Breast epithelium (tissue), 4 donors: ENCODE results near the gene ERCC6. TPM values are rescaled to one million over a fixed set of nuclear protein-coding genes. Genes with fewer than 3 reads are reported as not detected.
A peak's percentile ranks its signal among the peaks of the same experiment; 100 is the strongest.

Source experiments
- DNase-seq, 2 donors: peaks; one replicate each; pipeline ENCODE4 v3.0.0-alpha.2; 2019; ENCODE audit warnings: low spot score in 2 of 2
- H3K27ac ChIP-seq, 2 donors: fragments of 200-600 bp; sonication (generic) in 1 of 2; one replicate each; pipeline ENCODE4 v1.5.1; 2016 to 2019; ENCODE audit warnings: mild to moderate bottlenecking in 1 of 2
- H3K27me3 ChIP-seq, 2 donors: fragments of 200-600 bp; sonication (generic) in 1 of 2; one replicate each; pipeline versions ENCODE4 v1.5.1 to v1.6.0; 2017 to 2019; ENCODE audit warnings: control low read depth in 1 of 2, mild to moderate bottlenecking in 1 of 2
- H3K36me3 ChIP-seq: fragments of 200-600 bp; one replicate; pipeline ENCODE4 v1.5.1; 2019
- H3K4me1 ChIP-seq, 2 donors: fragments of 200-600 bp; sonication (generic); one replicate each; pipeline ENCODE4 v1.5.1; 2016 to 2019; ENCODE audit warnings: control low read depth in 1 of 2
- H3K4me3 ChIP-seq, 3 donors: fragments of 200-600 bp; sonication (generic); 1 replicate in 2 of 3; 2 replicates in 1 of 3; pipeline ENCODE4 v1.5.1; 2016 to 2019; ENCODE audit warnings: mild to moderate bottlenecking in 3 of 3, moderate library complexity in 2 of 3
- H3K9me3 ChIP-seq, 2 donors: fragments of 200-600 bp; sonication (generic) in 1 of 2; one replicate each; pipeline ENCODE4 v1.5.1; 2016 to 2019; ENCODE audit warnings: control low read depth in 1 of 2
- POLR2A ChIP-seq: fragments of 450-650 bp; IDR thresholded peaks from one replicate; pipeline ENCODE4 v1.6.1; 2016; ENCODE audit warnings: antibody characterized with exemption, mild to moderate bottlenecking, moderate library complexity
- POLR2AphosphoS5 ChIP-seq, 3 donors: sonication (generic); formaldehyde crosslinking; IDR thresholded peaks; one replicate each; pipeline ENCODE4 v1.6.1; 2017; ENCODE audit warnings: antibody characterized with exemption in 3 of 3
- intact Hi-C: fragments of 100-400 bp; cut with DNase I; formaldehyde crosslinking; loops from one replicate; pipeline ENCODE4 v1.15.1; 2023; ENCODE audit warnings: low total_unique reads
- total RNA-seq, 3 donors: library from RNA; depleted of rRNA; stranded (reverse); fragments of >200 nt; gene quantifications; one replicate each; pipeline ENCODE4 v1.1.0, GENCODE V29; 2016
- TF ChIP-seq, protein P1 (sequence below), 3 donors: fragments of 450-650 bp; IDR thresholded peaks; one replicate each; pipeline ENCODE4 v1.5.1; 2016 to 2017; ENCODE audit warnings: antibody characterized with exemption in 3 of 3, mild to moderate bottlenecking in 3 of 3, moderate library complexity in 3 of 3

Gene ERCC6
- total RNA-seq, 3 donors from 2014 or later: 19.5 to 27.8 (median 21.6) TPM

DNA sequence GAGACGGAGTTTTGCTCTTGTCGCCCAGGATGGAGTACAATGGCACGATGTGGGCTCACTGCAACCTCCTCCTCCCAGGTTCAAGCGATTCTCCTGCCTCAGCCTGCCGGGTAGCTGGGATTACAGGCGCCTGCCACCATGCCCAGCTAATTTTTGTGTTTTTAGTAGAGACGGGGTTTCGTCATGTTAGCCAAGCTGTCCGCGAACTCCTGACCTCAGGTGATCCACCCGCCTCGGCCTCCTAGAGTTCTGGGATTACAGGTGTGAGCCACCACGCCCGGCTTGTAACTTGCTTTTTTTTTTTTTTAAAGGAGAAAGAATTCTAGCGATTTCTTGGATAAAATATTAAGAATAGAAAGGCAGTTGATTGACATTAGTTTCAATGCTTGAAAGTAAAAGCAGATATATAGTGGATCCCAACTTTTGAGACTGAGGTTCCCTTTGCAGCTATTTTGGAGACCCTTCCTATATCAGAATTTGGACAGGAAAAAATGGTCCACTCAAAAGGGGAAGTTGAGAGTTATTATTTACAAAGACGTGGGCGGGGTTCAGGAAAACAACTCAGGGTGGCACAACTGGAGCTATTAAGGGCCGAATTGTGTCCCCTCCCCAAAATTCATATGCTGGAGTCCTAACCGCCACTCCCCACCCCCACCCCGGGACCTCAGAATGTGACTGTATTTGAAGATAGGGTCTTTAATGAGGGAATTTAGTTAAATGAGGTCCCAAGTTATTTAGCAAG is 1.3 kb upstream of the ERCC6 start:
- H3K4me1 ChIP-seq: no peaks in the 10 kb centered on the region
- no peaks in the 10 kb centered on the region for H3K36me3 ChIP-seq
- peak overlapping the region; percentile 88 to 93 for H3K27ac ChIP-seq
- TF ChIP-seq, protein P1, sequence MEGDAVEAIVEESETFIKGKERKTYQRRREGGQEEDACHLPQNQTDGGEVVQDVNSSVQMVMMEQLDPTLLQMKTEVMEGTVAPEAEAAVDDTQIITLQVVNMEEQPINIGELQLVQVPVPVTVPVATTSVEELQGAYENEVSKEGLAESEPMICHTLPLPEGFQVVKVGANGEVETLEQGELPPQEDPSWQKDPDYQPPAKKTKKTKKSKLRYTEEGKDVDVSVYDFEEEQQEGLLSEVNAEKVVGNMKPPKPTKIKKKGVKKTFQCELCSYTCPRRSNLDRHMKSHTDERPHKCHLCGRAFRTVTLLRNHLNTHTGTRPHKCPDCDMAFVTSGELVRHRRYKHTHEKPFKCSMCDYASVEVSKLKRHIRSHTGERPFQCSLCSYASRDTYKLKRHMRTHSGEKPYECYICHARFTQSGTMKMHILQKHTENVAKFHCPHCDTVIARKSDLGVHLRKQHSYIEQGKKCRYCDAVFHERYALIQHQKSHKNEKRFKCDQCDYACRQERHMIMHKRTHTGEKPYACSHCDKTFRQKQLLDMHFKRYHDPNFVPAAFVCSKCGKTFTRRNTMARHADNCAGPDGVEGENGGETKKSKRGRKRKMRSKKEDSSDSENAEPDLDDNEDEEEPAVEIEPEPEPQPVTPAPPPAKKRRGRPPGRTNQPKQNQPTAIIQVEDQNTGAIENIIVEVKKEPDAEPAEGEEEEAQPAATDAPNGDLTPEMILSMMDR (IDR thresholded peaks at IDR 0.05): no peak
- TF ChIP-seq POLR2AphosphoS5 (IDR thresholded peaks at IDR 0.05): no peak
- H3K27me3 ChIP-seq: peaks cover 0 to 4% of the 10 kb centered on the region in 2 donors
- peaks cover 0 to 5% of the 10 kb centered on the region in 2 donors for H3K9me3 ChIP-seq
- intact Hi-C loops: no loop called here
- DNase-seq: no peak
- H3K4me3 ChIP-seq: peak overlapping the region in 2 of 3 donors; percentile 66 to 82

DNA sequence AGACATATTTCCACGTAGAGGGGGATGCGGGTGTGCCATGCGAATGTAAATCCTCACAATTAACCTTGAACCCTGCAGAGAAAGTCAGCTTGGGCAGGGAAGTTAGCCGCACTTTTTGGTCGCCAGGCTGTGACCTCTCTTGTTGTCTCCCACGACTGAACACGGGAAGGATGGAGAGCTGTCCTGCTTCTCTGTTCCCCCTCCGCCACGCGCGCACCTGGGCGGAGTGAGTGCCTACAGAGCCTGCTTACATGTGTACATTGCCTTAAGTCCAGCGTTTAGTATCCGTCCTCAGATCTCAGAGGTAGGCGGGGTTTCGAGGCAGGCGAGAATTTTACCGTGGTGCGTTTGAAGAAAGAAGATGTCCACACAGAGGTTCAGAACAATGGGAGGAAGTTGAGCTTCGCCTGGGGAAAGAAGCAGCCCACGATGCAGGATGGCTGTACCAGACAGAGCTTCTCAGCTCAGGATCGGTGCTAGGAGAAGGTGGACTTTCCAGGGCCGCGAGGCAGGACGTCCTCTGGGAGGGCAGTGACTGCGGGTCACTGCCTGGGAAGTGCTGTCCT is 482 bp upstream of the ERCC6 start:
- DNase-seq: peak in 1 of 2 donors; percentile 30
- TF ChIP-seq, protein P1 (IDR thresholded peaks at IDR 0.05): peak in 1 of 3 donors; percentile 9
- no peak for TF ChIP-seq POLR2A
- intact Hi-C loops: no loop called here

DNA sequence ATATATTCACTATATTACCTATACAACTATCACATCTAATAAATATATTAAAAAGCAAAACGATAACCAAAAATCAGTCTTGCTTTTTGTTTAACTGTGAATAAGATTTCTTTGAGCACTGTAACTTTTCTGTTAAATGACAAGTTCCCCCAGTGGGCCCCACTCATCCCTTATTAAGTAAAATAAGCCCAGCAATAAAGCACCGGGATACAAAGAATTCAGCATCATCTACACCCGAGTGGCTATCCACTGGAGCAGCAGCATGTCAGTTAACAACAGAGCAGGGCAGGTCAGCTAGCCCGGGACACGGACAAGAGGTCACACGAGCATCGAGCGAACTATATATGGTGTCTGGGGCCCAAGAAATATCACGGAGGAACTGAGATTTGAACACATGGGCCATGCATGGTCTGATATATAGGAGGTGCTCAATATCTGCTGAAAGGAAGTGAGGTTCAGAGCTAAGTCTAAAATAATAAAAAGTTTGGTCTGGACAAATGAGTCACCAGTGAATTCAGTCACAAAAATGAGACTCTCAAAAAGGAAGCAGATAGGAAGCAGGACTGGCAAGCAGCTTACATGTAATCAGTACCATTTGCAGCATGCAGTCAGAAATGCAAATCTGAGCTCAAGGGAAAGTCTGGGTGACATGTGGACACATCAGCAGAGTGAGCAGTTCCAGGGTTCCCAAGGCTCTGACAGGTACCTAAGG is 4.1 kb downstream of the ERCC6 start:
- Histone ChIP-seq H3K9me3 (no peaks in the 10 kb centered on the region), H3K4me3 (no peak overlapping the region), H3K4me1 (no peaks in the 10 kb centered on the region), H3K27ac (no peak overlapping the region), H3K27me3 (no peaks in the 10 kb centered on the region), H3K36me3 (no peaks in the 10 kb centered on the region)
- no peak for DNase-seq
- intact Hi-C loops: no loop called here
- TF ChIP-seq POLR2AphosphoS5 (IDR thresholded peaks at IDR 0.05): no peak
- no peak for TF ChIP-seq POLR2A
- TF ChIP-seq, protein P1 (IDR thresholded peaks at IDR 0.05): no peak

More for the DNA sequence above, 482 bp upstream of the ERCC6 start:
- peak overlapping the region; percentile 66 to 93 (median 82) for H3K4me3 ChIP-seq
- H3K27me3 ChIP-seq: peaks cover 0 to 4% of the 10 kb centered on the region in 2 donors
- H3K4me1 ChIP-seq: no peaks in the 10 kb centered on the region
- peaks cover 0 to 2% of the 10 kb centered on the region in 2 donors for H3K9me3 ChIP-seq
- no peaks in the 10 kb centered on the region for H3K36me3 ChIP-seq
- peak overlapping the region; percentile 88 to 93 for H3K27ac ChIP-seq

GRCh38 chr10:49532461-49532860 is 6.5 kb downstream of the ERCC6 start:
- TF ChIP-seq, protein P1 (IDR thresholded peaks at IDR 0.05): no peak
- TF ChIP-seq POLR2AphosphoS5 (IDR thresholded peaks at IDR 0.05): no peak
- no peak for TF ChIP-seq POLR2A
- intact Hi-C loops: no loop called here
- Histone ChIP-seq H3K9me3 (no peaks in the 10 kb centered on the region), H3K36me3 (no peaks in the 10 kb centered on the region), H3K4me1 (no peaks in the 10 kb centered on the region), H3K27me3 (no peaks in the 10 kb centered on the region), H3K4me3 (no peak overlapping the region), H3K27ac (no peak overlapping the region)
- no peak for DNase-seq
